WTC11 (cell line): ENCODE results near the gene RPL35.

ENCODE experiments used
- FOXP1 ChIP-seq: sonication (generic); formaldehyde crosslinking; IDR thresholded peaks from 2 replicates; pipeline ENCODE4 v1.8.0; 2022; ENCODE audit warnings: missing genetic modification reagents, mild to moderate bottlenecking, moderate library complexity, borderline replicate concordance
- KAT7 ChIP-seq: sonication (generic); formaldehyde crosslinking; IDR thresholded peaks from 2 replicates; pipeline ENCODE4 v1.8.1; 2023; ENCODE audit warnings: missing genetic modification reagents, mild to moderate bottlenecking, borderline replicate concordance
- ZNF138 ChIP-seq: sonication (generic); formaldehyde crosslinking; conservative IDR thresholded peaks from 2 replicates; pipeline ENCODE4 v1.8.1; 2022; ENCODE audit warnings: mild to moderate bottlenecking, moderate library complexity, missing genetic modification reagents
- TF ChIP-seq, protein P1 (sequence below): fragments of 200-600 bp; IDR thresholded peaks from 2 replicates; pipeline ENCODE4 v1.8.0; 2022; ENCODE audit warnings: antibody characterized with exemption
- TF ChIP-seq, protein P2 (sequence below): sonication (generic); formaldehyde crosslinking; IDR thresholded peaks from 2 replicates; pipeline ENCODE4 v1.8.1; 2023; ENCODE audit warnings: mild to moderate bottlenecking, missing genetic modification reagents, moderate library complexity

DNA sequence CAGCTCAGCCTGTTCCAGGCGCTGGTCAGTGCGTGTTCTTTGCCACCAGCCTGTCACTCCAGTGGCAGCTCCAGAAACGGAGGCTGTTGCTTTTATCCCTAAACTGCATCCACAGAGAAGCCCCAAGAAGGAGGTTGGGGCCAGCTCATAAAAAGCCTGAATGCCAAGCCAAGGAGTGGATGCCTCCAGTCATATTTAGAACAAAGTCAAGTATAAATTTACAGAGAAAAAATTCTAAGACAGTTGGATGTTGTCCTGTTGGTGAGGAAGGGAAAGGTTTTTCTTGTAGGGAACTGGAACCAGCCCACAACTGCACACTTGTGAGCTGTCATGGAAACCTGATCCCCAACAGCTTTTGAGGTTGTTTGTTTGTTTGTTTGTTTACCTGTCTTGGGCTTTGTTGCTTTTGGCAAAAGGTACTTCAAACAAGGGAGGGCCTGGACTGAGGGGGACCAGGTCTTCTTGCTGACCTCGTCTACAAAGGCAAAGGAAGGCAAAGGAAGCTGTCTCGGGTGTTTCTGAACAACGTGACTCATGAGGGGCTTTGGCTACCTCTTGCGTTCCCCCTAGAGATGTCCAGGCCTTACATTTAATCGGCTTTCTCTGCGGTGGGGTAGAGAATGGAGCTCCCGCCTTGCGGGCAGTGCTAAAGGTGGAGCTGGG, 48.1 kb downstream of the RPL35 start:
- TF ChIP-seq, protein P1, sequence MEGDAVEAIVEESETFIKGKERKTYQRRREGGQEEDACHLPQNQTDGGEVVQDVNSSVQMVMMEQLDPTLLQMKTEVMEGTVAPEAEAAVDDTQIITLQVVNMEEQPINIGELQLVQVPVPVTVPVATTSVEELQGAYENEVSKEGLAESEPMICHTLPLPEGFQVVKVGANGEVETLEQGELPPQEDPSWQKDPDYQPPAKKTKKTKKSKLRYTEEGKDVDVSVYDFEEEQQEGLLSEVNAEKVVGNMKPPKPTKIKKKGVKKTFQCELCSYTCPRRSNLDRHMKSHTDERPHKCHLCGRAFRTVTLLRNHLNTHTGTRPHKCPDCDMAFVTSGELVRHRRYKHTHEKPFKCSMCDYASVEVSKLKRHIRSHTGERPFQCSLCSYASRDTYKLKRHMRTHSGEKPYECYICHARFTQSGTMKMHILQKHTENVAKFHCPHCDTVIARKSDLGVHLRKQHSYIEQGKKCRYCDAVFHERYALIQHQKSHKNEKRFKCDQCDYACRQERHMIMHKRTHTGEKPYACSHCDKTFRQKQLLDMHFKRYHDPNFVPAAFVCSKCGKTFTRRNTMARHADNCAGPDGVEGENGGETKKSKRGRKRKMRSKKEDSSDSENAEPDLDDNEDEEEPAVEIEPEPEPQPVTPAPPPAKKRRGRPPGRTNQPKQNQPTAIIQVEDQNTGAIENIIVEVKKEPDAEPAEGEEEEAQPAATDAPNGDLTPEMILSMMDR = no peak
- TF ChIP-seq ZNF138 = no peak
- TF ChIP-seq FOXP1 (CRISPR knock-in tag) = no peak
- TF ChIP-seq, protein P2, sequence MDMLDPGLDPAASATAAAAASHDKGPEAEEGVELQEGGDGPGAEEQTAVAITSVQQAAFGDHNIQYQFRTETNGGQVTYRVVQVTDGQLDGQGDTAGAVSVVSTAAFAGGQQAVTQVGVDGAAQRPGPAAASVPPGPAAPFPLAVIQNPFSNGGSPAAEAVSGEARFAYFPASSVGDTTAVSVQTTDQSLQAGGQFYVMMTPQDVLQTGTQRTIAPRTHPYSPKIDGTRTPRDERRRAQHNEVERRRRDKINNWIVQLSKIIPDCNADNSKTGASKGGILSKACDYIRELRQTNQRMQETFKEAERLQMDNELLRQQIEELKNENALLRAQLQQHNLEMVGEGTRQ (CRISPR knock-in tag) = no peak
- no peak for TF ChIP-seq KAT7
